ENCODE data around the gene ETS2. TPM values are rescaled to one million over a fixed set of nuclear protein-coding genes. Genes with fewer than 3 reads are reported as not detected.
A peak's percentile ranks its signal among the peaks of the same experiment; 100 is the strongest.

ETS2 gene
- total and polyA plus RNA-seq, 2 of the 8 experiments (the other 6 are each of a cell fraction or from before 2014, with no cell fraction given) = 11.0 to 45.1 TPM

DNA sequence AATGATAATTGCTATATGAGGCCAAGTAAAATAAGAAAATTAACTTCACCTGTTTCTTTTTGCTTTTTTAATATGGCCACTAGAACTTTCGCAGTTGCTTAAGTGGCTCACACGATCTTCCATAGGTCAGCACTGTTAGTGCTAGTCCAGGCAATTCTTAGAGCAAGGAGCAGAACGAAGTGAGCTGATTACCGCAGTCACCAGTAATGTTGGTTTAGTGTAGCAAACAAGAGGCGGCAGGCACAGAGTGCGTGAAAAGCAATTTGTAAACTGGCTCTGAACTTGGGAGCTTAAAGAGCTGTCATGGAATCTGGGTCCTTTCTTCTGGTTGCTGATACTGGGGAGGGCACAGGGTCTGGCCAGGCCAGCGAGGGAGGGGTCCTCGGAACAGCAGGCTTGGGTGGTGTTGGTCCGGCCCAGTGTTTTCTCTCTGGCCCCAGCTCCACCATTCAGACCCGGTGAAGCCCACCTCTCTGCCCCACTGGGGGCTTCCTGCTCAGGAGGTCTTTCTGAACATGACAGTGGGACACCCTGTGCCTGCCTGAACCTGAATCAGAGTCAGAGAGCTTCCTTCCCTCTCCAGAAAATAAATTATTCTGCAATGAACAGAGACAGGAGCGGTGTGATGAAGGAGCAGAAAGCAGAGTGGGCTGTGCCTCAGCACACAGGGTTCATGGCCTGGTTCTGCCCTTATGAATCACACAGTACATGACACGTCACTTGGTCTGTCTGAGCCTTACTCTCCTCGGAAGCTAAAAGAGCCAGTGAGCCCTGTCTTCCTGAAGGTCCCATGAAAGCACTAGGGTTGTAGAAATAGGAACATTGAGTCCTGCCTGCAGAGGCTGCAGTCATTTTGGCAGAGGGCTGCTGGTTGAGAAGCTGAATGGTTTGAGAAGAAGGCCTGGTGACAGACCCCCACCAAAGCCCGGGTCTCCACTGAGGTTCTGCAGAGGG, 11.9 kb downstream of the ETS2 start:
- H2BK5ac ChIP-seq (ENCODE audit: low read depth, low read length) = no peak overlapping the region
- no peak overlapping the region for H2AK5ac ChIP-seq (ENCODE audit: low read depth, low read length)
- no peaks in the 10 kb centered on the region for H3K23me2 ChIP-seq (ENCODE audit: low read depth, low read length)
- H2BK12ac ChIP-seq (ENCODE audit: low read depth, low read length) = no peak overlapping the region
- TF ChIP-seq JUND (IDR thresholded peaks at IDR 0.05; ENCODE audit: low read length) = no peak
- no peak for TF ChIP-seq YY1 (IDR thresholded peaks at IDR 0.05; ENCODE audit: low read depth, low read length)
- no peak for TF ChIP-seq TBP (IDR thresholded peaks at IDR 0.05; ENCODE audit: low read depth, low read length)
- no peak for TF ChIP-seq SIRT6 (IDR thresholded peaks at IDR 0.05; ENCODE audit: low read length)
- TF ChIP-seq, protein P1, sequence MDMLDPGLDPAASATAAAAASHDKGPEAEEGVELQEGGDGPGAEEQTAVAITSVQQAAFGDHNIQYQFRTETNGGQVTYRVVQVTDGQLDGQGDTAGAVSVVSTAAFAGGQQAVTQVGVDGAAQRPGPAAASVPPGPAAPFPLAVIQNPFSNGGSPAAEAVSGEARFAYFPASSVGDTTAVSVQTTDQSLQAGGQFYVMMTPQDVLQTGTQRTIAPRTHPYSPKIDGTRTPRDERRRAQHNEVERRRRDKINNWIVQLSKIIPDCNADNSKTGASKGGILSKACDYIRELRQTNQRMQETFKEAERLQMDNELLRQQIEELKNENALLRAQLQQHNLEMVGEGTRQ (IDR thresholded peaks at IDR 0.05; ENCODE audit: low read length) = no peak
- no peak for TF ChIP-seq CEBPB (IDR thresholded peaks at IDR 0.05; ENCODE audit: low read depth, low read length)
- TF ChIP-seq NANOG (IDR thresholded peaks at IDR 0.05; ENCODE audit: insufficient read depth, low read depth, low read length, poor library complexity, severe bottlenecking) = no peak
- TF ChIP-seq CBX8 (IDR thresholded peaks at IDR 0.05; ENCODE audit: borderline replicate concordance, low read depth, low read length) = no peak
- TF ChIP-seq SP1 (IDR thresholded peaks at IDR 0.05; ENCODE audit: low read depth, low read length) = no peak
- no peak for TF ChIP-seq CREB1 (IDR thresholded peaks at IDR 0.05)
- no peak for TF ChIP-seq BRCA1 (IDR thresholded peaks at IDR 0.05; ENCODE audit: low read depth, low read length)
- TF ChIP-seq MAFK (IDR thresholded peaks at IDR 0.05; ENCODE audit: low read depth, low read length) = no peak
- H2BK20ac ChIP-seq (ENCODE audit: low read length) = no peak overlapping the region
- FAIRE-seq (no peak), DNase-seq (ENCODE audit: low read depth in 1 of 2, low spot score in 2 of 2) (no peak)
- no peak overlapping the region for H3K14ac ChIP-seq (ENCODE audit: insufficient read length)
- CTCF ChIA-PET (ENCODE audit: partially characterized antibody) = interaction anchor here (0.8 to 1.4 kb wide), 3 partner anchors 13 to 319 kb away, joined by 3 to 4 read pairs (median 3); no protein-coding TSS in a partner anchor
- no peak overlapping the region for H3K56ac ChIP-seq (replicated peaks; ENCODE audit: insufficient read length, low read depth, low read length)
- peaks cover 0 to 14% of the 10 kb centered on the region in 2 experiments for H4K20me1 ChIP-seq (replicated peaks in 1 of 2; ENCODE audit: control insufficient read depth in 1 of 2, insufficient read depth in 2 of 2, low read length in 2 of 2)
- no peaks in the 10 kb centered on the region; the same call in 1 of the 2 replicates for H3K79me1 ChIP-seq (ENCODE audit: low read depth, low read length)
- peaks cover 0 to 3% of the 10 kb centered on the region in 2 experiments; a peak in 1 of 4 replicates for H3K79me2 ChIP-seq (ENCODE audit: control insufficient read depth in 1 of 2, insufficient read depth in 2 of 2, low read length in 2 of 2)
- no peak overlapping the region for H2BK15ac ChIP-seq (ENCODE audit: low read length)
- H3K23ac ChIP-seq (ENCODE audit: insufficient read length) = no peak overlapping the region
- no peak overlapping the region for H3K4me3 ChIP-seq (ENCODE audit: extremely low read depth in 1 of 4, insufficient read depth in 2 of 4, low read depth in 3 of 4, low read length in 4 of 4)
- peak overlapping the region; percentile 32; the same call in 1 of the 2 replicates for H4K8ac ChIP-seq (ENCODE audit: extremely low read depth, insufficient read depth, low read length)
- H3K9me3 ChIP-seq (ENCODE audit: insufficient read depth in 2 of 2, low read depth in 1 of 2, low read length in 1 of 2) = no peaks in the 10 kb centered on the region
- H3K4me2 ChIP-seq (ENCODE audit: insufficient read depth in 1 of 2, low read depth in 2 of 2, low read length in 2 of 2) = no peak overlapping the region
- H2AFZ ChIP-seq (ENCODE audit: low read length) = no peak overlapping the region
- peaks cover 51 to 99% (median 85%) of the 10 kb centered on the region in 4 experiments for H3K36me3 ChIP-seq (ENCODE audit: control insufficient read depth in 2 of 4, insufficient read depth in 4 of 4, low read length in 3 of 4)
- 91% methylated on average over 14 of the region's 14 CpGs; no CpG with 5 or more reads in 1 of the 2 experiments for WGBS, 2 experiments (ENCODE audit: extremely low coverage in 1 of 2, insufficient coverage in 1 of 2, insufficient read length in 1 of 2, insufficient replicate concordance in 2 of 2, low coverage in 1 of 2, low lambda C conversion rate in 2 of 2, missing lambda C conversion rate in 1 of 2)
- H2BK120ac ChIP-seq (replicated peaks; ENCODE audit: low read depth, low read length) = no peak overlapping the region
- no peak overlapping the region for H4K5ac ChIP-seq (ENCODE audit: insufficient read length, low read depth, low read length)
- no peak overlapping the region for H4K91ac ChIP-seq (replicated peaks; ENCODE audit: insufficient read length, low read length)
- H3K4me1 ChIP-seq (replicated peaks in 1 of 4; ENCODE audit: control insufficient read depth in 3 of 4, insufficient read depth in 4 of 4, low read length in 3 of 4) = peaks cover 2 to 10% (median 7%) of the 10 kb centered on the region in 4 experiments; a peak in 6 of 7 replicates
- H3K9ac ChIP-seq (replicated peaks in 1 of 4; ENCODE audit: extremely low read depth in 1 of 4, low read depth in 3 of 4, low read length in 3 of 4) = no peak overlapping the region
- H3K27me3 ChIP-seq (replicated peaks in 1 of 4; ENCODE audit: control insufficient read depth in 3 of 4, extremely low read depth in 1 of 4, insufficient read depth in 3 of 4, low read length in 3 of 4) = no peaks in the 10 kb centered on the region
- no peak overlapping the region for H3K18ac ChIP-seq (ENCODE audit: extremely low read depth, low read length)
- POLR2A ChIA-PET (ENCODE audit: partially characterized antibody) = interaction anchor here (1.1 kb wide), 1 partner anchor 10 kb away, joined by 3 read pairs; no protein-coding TSS in a partner anchor
- no peak overlapping the region for H3K4ac ChIP-seq (replicated peaks; ENCODE audit: insufficient read length, low read depth, low read length)
- no peak overlapping the region for H3K27ac ChIP-seq (ENCODE audit: low read depth, low read length)
